DND-41 (cell line): Measurements from ENCODE around the gene SAMM50.

Experiments
- ATAC-seq: fragments of 200-7000 bp; cut with Tn5 transposase; 3 replicates; pipeline ENCODE4 v1.9.1; 2021; ENCODE audit warnings: low read depth; ENCODE audit not compliant: insufficient read depth
- DNase-seq: peaks from one replicate; pipeline ENCODE4 v3.0.0-alpha.2; 2020
- H2AFZ ChIP-seq: 2 replicates; pipeline ENCODE4 v1.6.0; 2012; ENCODE audit warnings: low read depth, low read length
- H3K27ac ChIP-seq: 2 replicates; pipeline ENCODE4 v1.5.1; 2012; ENCODE audit warnings: low read length, inconsistent platforms
- H3K27me3 ChIP-seq: fragments of 200-600 bp; sonication (generic); 2 replicates; pipeline ENCODE4 v1.6.0; 2012; ENCODE audit warnings: low read length, mild to moderate bottlenecking, inconsistent platforms; ENCODE audit not compliant: insufficient read depth, poor library complexity
- H3K36me3 ChIP-seq: 2 replicates; pipeline ENCODE4 v1.5.1; 2012; ENCODE audit warnings: low read length, inconsistent platforms; ENCODE audit not compliant: insufficient read depth
- H3K4me1 ChIP-seq: 2 replicates; pipeline ENCODE4 v1.5.1; 2012; ENCODE audit warnings: mild to moderate bottlenecking, low read length; ENCODE audit not compliant: insufficient read depth
- H3K4me2 ChIP-seq: 2 replicates; pipeline ENCODE4 v1.6.0; 2012; ENCODE audit warnings: mild to moderate bottlenecking, moderate library complexity, low read length, inconsistent platforms; ENCODE audit not compliant: insufficient read depth
- H3K4me3 ChIP-seq, 2 experiments: fragments of 200-600 bp in 1 of 2; shearing (Covaris generic) in 1 of 2; 2 replicates each; pipeline ENCODE4 v1.5.1; 2012 to 2016; ENCODE audit warnings: inconsistent platforms in 2 of 2, low read length in 2 of 2, mild to moderate bottlenecking in 2 of 2, low read depth in 1 of 2, moderate library complexity in 1 of 2
- H3K79me2 ChIP-seq: 2 replicates; pipeline ENCODE4 v1.6.0; 2012; ENCODE audit warnings: low read length, inconsistent platforms; ENCODE audit not compliant: insufficient read depth
- H3K9ac ChIP-seq: 2 replicates; pipeline ENCODE4 v1.6.0; 2012; ENCODE audit warnings: low read depth, mild to moderate bottlenecking, inconsistent platforms, low read length, moderate library complexity
- H3K9me3 ChIP-seq: 2 replicates; pipeline ENCODE4 v1.5.1; 2012; ENCODE audit warnings: low read length, moderate library complexity, mild to moderate bottlenecking, inconsistent platforms; ENCODE audit not compliant: insufficient read depth, severe bottlenecking
- H4K20me1 ChIP-seq: 2 replicates; pipeline ENCODE4 v1.6.0; 2012; ENCODE audit warnings: low read length; ENCODE audit not compliant: insufficient read depth
- CTCF ChIP-seq: IDR thresholded peaks from 2 replicates; pipeline ENCODE4 v1.5.1; 2012; ENCODE audit warnings: borderline replicate concordance, low read length, moderate library complexity, mild to moderate bottlenecking; ENCODE audit not compliant: poor library complexity, severe bottlenecking; ENCODE audit errors: extremely low read depth
- EZH2 ChIP-seq: IDR thresholded peaks from 3 replicates; pipeline ENCODE4 v1.6.1; 2012; ENCODE audit warnings: borderline replicate concordance, low read depth, mild to moderate bottlenecking, moderate library complexity, low read length, inconsistent platforms; ENCODE audit not compliant: severe bottlenecking

Gene SAMM50

GRCh38 chr22:43994006-43994405 lies 38.8 kb downstream of the SAMM50 start:
- no peaks in the 10 kb centered on the region for H3K4me1 ChIP-seq
- no peak overlapping the region for H2AFZ ChIP-seq
- H3K79me2 ChIP-seq = no peaks in the 10 kb centered on the region
- no peak overlapping the region for H3K27ac ChIP-seq
- H3K27me3 ChIP-seq = no peaks in the 10 kb centered on the region
- ATAC-seq (no peak), DNase-seq (no peak)
- no peaks in the 10 kb centered on the region for H3K9me3 ChIP-seq
- no peak overlapping the region for H3K9ac ChIP-seq
- peaks cover 18% of the 10 kb centered on the region; the same call in 1 of the 2 replicates for H4K20me1 ChIP-seq
- H3K36me3 ChIP-seq = peaks cover 95% of the 10 kb centered on the region
- no peak for TF ChIP-seq EZH2
- TF ChIP-seq CTCF = no peak
- H3K4me2 ChIP-seq = no peak overlapping the region
- no peak overlapping the region for H3K4me3 ChIP-seq

- H3K79me2 ChIP-seq = no peaks in the 10 kb centered on the region
- ATAC-seq (no peak), DNase-seq (no peak)
- no peak overlapping the region for H3K4me3 ChIP-seq
- TF ChIP-seq CTCF (no peak), EZH2 (no peak)
- no peaks in the 10 kb centered on the region for H3K4me1 ChIP-seq
- no peaks in the 10 kb centered on the region for H3K9me3 ChIP-seq
- no peak overlapping the region for H2AFZ ChIP-seq
- H4K20me1 ChIP-seq = peaks cover 18% of the 10 kb centered on the region; the same call in 1 of the 2 replicates
- no peak overlapping the region for H3K4me2 ChIP-seq
- peaks cover 97% of the 10 kb centered on the region for H3K36me3 ChIP-seq
- no peak overlapping the region for H3K27ac ChIP-seq
- no peaks in the 10 kb centered on the region for H3K27me3 ChIP-seq
- H3K9ac ChIP-seq = no peak overlapping the region
Measured at GRCh38 chr22:43994416-43994815, 39.2 kb downstream of the SAMM50 start.

GRCh38 chr22:43995057-43995685 lies 39.9 kb downstream of the SAMM50 start:
- no peak for TF ChIP-seq EZH2
- TF ChIP-seq CTCF = no peak
- Histone ChIP-seq H3K9ac (no peak overlapping the region), H3K27ac (no peak overlapping the region), H3K9me3 (no peaks in the 10 kb centered on the region), H2AFZ (no peak overlapping the region), H3K4me3 (no peak overlapping the region), H3K36me3 (peaks cover 91% of the 10 kb centered on the region), H4K20me1 (peaks cover 18% of the 10 kb centered on the region; the same call in 1 of the 2 replicates), H3K4me2 (no peak overlapping the region), H3K79me2 (no peaks in the 10 kb centered on the region), H3K27me3 (no peaks in the 10 kb centered on the region), H3K4me1 (no peaks in the 10 kb centered on the region)
- no peak for ATAC-seq
- DNase-seq = no peak
